ENCODE measurements around the gene MYO10.

Gene MYO10

DNA sequence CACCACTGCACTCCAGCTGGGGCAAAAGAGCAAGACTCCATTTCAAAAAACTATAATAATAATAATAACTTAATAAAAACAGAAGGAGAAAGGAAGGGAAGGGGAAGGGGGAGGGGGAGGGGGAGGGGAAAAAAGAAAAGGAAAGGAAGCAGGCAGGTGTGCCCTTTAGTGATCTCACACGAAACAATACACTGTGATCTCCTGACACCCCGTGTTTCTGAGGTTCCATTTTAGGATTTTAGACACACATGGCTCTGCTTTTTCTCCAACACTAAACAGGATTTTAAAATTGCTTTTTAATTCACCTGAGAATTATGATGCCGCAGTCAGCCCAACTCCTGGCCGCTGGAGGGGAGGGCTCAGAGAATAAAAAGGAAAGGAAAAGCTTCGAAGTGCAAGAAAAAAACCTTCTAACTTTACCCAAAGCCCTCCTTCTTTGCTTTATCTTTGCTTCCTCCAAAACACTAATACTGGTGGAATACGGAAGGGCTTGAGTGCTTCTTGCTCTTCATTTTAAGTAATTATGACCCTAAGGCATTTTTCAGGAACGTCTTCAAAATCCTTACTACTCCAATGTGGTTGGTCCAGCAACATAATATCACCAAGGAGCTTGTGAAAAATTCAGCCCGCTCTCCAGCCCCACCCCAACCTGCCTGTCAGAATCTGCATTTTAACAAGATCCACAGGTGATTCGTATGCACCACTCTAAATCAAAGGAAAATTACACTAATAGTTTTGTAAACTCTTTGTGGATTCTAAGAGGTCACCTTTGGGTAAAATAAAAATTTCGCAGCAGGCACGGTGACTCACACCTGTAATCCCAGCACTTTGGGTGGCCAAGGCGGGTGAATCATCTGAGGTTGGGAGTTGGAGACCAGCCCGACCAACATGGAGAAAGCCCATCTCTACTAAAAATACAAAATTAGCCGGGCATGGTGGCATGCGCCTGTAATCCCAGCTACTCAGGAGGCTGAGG lies 66.0 kb downstream of the MYO10 start:
- intact Hi-C loops (cut with DNase I): no loop called here

DNA sequence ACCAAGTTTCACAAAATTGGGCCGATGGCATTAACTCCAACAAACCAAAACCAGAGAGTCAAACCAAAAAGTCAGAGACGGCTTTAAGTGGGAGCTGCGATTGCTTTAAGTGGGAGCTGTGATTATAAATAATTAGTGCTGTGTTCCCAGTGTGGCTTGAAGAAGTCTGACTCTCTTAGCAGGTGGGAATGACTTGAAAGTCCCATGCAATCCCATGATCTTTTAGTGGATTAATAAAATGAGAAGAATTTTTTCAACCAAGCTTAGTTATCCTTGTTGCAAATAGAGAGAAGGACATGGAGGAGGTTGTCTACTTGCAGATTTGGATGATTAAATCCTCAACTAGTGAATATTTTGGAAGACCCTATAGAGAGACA lies 68.5 kb downstream of the MYO10 start:
- intact Hi-C loops (cut with DNase I): no loop called here
- DNase-seq: no peak

More for the DNA sequence above, 66.0 kb downstream of the MYO10 start:
- DNase-seq: no peak

DNA sequence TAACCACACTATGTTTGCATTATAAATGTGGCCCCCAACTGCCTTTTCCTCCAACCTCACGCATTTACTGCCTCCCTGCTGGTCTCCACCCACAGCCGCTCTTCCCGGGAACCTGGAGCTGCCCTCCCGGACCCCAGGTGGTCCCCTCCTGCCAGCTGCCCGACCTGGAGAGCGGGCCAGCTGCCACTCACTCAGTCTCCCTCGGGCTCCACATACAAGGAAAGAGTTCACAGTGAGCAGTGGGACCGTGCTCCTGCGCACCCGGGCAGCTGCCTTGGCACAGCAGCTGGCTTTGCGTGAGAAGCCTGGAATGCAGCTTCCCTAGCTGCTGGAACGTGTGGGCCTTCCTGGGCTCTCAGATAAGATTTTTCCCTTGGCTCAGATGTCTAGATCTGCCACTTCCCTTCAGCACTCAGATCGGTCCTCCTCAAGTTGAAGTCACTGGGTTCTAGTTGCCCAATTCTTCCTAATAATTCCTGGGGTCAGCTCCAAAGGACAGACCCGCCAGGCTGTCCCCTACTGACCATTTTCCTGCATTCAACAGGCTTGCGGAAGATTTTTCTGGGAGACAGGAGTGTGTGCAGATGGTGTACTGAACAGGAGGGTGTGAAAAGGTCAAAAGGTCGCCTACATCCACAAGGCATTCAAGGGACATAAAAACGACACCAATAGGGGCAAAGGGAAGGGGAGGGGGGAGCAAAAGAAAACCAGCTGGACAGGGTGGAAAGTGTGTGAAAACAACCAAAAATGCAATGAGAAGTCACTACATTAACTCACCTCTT lies 69.1 kb downstream of the MYO10 start:
- DNase-seq: no peak

GRCh38 chr5:16866273-16866672 lies 69.8 kb downstream of the MYO10 start:
- no peak for DNase-seq
- intact Hi-C loops (cut with DNase I): no loop called here

More for the DNA sequence above, 69.1 kb downstream of the MYO10 start:
- intact Hi-C loops (cut with DNase I): no loop called here

DNA sequence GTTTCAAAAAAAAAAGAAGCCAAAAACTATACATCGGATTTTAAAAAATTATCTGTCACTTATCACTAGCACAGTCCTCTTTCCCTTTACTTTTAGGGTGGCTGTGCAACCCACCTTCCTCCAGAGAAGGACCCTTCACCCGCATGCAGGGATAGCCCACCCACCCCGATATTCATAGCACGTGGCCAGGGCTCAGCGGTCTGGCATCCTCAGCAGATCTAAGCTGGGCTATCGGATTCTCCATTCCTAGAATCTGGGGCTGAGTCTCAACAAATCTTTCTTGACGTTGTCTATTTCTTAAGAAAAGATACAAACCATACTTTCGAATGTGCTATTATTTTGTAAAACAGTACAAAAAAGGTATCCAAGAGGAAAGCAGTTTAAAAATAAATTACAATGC lies 70.9 kb downstream of the MYO10 start:
- intact Hi-C loops (cut with DNase I): no loop called here
- no peak for DNase-seq

DNA sequence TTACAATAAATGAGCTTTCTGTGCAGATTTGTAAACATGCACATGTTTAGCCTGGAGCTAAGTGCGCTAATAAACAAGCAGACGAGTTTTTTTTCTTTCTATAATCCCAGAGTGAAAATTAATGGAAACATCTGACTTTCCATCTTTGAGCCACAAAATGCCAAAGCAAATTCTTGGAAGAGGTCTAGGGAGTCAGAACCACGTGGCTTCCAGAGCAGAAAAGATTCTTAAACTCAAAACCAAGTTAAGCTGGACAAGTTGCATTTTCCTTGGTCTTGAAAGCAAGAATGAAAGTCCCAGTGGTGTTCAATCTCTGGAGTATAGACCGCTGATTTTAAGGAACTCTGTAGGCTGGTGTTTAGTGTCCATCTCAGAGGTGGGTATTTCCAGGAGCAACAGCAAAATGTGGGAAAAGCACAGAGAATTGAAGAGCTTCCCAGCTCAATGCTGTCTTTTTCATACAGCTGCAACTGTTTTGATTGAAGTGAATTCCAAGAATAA lies 71.4 kb downstream of the MYO10 start:
- intact Hi-C loops (cut with DNase I): no loop called here
- no peak for DNase-seq

DNA sequence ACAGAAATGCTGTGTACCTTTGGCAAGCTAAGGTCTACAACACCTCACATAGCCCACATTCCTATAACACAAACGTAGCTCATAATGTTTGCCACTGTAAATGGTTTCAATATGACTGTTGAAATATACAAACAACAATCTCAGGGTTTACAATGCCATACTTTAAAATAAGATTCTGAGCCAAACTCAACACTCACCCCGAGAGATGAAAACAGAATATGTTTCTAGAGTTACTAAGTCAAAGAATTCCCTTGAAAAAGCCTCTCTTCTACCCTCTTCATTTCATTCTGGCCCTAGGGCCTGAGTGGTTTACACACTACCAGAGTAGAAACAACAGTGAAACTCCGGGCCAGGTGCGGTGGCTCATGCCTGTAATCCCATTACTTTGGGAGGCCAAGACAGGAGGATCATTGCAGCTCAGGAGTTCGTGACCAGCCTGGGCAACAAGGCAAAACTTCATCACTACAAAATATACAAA lies 72.6 kb downstream of the MYO10 start:
- DNase-seq: no peak
- intact Hi-C loops (cut with DNase I): no loop called here

- intact Hi-C loops (cut with DNase I): no loop called here
- DNase-seq: no peak
Observed at GRCh38 chr5:16862777-16863176, 73.3 kb downstream of the MYO10 start.

GRCh38 chr5:16859346-16859745 lies 76.7 kb downstream of the MYO10 start:
- intact Hi-C loops (cut with DNase I): no loop called here
- DNase-seq: no peak

- intact Hi-C loops (cut with DNase I): no loop called here
Observed at GRCh38 chr5:16858151-16858550, 77.9 kb downstream of the MYO10 start.

DNA sequence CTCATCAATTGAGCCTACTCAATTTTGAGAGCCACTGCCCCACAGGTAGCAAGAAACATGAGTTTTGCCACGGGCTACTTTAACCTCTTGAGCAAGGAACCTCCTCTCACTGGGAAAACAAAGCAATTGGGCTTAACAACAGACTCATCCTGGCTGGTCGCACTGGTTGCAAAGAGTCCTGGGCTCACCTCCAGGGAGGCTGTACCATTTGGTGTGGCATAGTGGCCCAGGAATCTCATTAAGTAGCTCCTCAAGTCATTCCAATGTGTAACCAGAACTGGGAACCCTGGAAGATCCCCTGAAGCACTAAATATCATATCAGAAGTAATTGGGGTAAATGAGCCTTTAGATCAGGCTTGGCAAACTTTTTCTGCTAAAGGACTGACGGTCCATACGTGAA lies 78.5 kb downstream of the MYO10 start:
- no peak for DNase-seq
- intact Hi-C loops (cut with DNase I): no loop called here

More at GRCh38 chr5:16858151-16858550, 77.9 kb downstream of the MYO10 start:
- no peak for DNase-seq

GRCh38 chr5:16856531-16856930 lies 79.6 kb downstream of the MYO10 start:
- DNase-seq: no peak
- intact Hi-C loops (cut with DNase I): no loop called here

DNA sequence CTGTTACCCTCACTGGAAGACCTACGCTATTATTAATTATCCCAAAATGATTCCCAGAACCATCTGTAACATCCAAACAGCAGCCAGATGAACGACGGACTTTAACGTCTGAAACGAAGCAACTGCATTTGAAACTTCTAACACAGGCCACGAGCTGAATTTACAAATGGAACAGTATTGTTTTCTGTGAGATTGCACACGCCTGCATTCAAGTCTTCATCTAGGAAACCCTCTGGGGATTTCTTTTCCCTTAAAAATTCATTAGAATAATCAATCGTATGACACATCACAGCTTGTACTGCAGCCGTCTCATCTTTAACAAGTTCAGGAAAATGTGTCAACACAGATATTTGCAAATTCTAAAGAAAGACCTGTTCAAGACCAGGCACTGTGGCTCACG lies 80.2 kb downstream of the MYO10 start:
- intact Hi-C loops (cut with DNase I): no loop called here

DNA sequence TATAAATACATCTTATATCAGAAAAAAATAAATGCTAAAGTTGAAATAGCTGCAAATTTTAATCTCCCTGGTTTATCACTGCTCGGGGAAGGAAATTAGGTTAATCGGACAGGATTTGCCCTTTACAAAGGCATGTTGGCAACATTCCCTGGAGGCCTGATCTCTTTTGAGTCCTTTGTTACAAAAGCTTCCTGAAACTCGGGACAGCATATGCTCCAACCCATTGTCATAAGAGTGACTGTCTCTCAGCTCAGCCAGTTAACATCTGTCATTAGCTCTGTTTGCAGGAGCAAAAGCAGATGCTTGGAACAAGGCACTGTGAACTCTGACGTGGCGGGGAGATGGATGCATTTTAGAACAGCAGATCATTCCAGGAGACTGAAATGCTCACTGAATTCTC lies 80.6 kb downstream of the MYO10 start:
- DNase-seq: peak in 1 of 42 donors; percentile 6

More for the DNA sequence above, 80.2 kb downstream of the MYO10 start:
- DNase-seq: no peak

DNA sequence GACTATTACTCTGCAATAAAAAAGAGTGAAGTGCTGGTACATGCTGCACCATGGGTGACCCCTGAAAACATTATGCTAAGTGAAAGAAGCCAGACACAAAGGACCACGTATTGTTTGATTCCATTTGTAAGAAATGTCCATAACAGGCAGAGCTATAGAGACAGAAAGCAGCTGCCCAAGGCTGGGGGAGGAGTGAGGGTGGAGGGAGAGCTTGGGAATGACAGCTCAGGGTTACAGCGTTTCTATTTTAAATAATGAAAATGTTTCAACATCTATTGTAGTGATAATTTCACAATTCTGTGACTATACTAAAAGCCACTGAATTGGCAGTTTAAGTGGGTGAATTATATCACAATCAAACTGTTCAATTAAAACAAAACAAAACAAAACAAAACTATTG lies 81.7 kb downstream of the MYO10 start:
- no peak for DNase-seq
- intact Hi-C loops (cut with DNase I): no loop called here

More for the DNA sequence above, 80.6 kb downstream of the MYO10 start:
- intact Hi-C loops (cut with DNase I): no loop called here

DNA sequence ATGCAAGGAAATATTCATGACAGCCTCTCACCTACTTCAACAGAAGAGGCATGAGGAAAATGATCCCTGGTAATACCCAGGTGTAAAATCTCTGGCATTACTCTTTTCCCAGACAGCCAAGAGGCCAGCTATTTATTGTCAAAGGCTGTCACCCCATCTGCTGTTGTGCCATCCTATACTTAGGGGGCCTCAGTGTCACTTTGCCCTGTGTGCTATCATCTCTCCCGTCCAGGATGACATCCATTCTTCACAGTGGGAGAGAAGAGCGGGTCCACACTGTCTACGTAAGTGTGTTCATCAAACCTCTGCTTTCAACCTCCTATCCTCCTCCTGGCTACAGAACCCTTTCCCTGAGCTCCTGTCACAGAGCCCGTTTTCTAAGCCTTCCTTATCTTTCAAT lies 82.6 kb downstream of the MYO10 start:
- no peak for DNase-seq
- intact Hi-C loops (cut with DNase I): no loop called here

GRCh38 chr5:16852251-16853005 lies 83.7 kb downstream of the MYO10 start:
- intact Hi-C loops (cut with DNase I): no loop called here
- no peak for DNase-seq

- no peak for DNase-seq
- intact Hi-C loops (cut with DNase I): no loop called here
Observed at GRCh38 chr5:16849775-16850174, 86.3 kb downstream of the MYO10 start.

DNA sequence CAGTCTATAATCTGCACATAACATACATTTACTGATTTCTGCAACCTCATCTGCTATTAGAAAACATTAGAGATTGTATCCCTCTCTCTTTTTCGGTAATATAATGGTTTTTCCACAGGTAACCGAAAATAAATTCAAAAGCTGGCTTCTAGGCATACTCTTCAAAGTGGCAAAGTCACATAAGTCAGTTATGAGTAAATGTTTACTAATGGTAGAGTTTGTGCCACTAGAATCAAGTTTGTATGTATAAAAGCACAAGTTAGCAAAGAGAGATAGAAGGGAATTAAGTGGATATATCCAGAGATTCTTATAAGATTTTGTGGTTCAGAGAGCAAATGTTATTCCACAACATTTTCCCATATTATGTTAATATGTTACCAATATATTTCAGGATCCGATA lies 86.9 kb downstream of the MYO10 start:
- no peak for DNase-seq
- intact Hi-C loops (cut with DNase I): no loop called here

All from head of caudate nucleus (tissue), 42 donors.